Osteocyte (in vitro differentiated cells): ENCODE results near the gene PLIN3. TPM values are rescaled to one million over a fixed set of nuclear protein-coding genes. Genes with fewer than 3 reads are reported as not detected.

Experiments used
- DNase-seq: peaks from one replicate; pipeline ENCODE4 v3.0.0; 2021; ENCODE audit warnings: mixed read lengths; ENCODE audit not compliant: unreplicated experiment; ENCODE audit errors: extremely low spot score
- H3K27ac Mint-ChIP-seq: one replicate; pipeline ENCODE4 v1.8.0; 2021; ENCODE audit warnings: mild to moderate bottlenecking, mixed read lengths; ENCODE audit not compliant: unreplicated experiment
- H3K27me3 Mint-ChIP-seq: one replicate; pipeline ENCODE4 v1.8.0; 2021; ENCODE audit warnings: mixed read lengths; ENCODE audit not compliant: unreplicated experiment
- H3K36me3 Mint-ChIP-seq: one replicate; pipeline ENCODE4 v1.8.0; 2021; ENCODE audit warnings: mixed read lengths; ENCODE audit not compliant: unreplicated experiment
- H3K4me1 Mint-ChIP-seq: one replicate; pipeline ENCODE4 v1.8.0; 2021; ENCODE audit warnings: mixed read lengths; ENCODE audit not compliant: unreplicated experiment
- H3K4me3 Mint-ChIP-seq: one replicate; pipeline ENCODE4 v1.8.0; 2021; ENCODE audit warnings: mild to moderate bottlenecking, moderate library complexity, mixed read lengths; ENCODE audit not compliant: unreplicated experiment
- H3K9me3 Mint-ChIP-seq: one replicate; pipeline ENCODE4 v1.8.0; 2021; ENCODE audit warnings: mixed read lengths; ENCODE audit not compliant: unreplicated experiment
- total RNA-seq: library from RNA; stranded (reverse); gene quantifications from 2 replicates; pipeline ENCODE4 v1.2.1, GENCODE V29; 2021
- TF ChIP-seq, protein P1 (sequence below): fragments of 200-600 bp; sonication (generic); IDR thresholded peaks from 2 replicates; pipeline ENCODE4 v1.5.0; 2021; ENCODE audit warnings: antibody characterized with exemption, mild to moderate bottlenecking, moderate library complexity

Gene PLIN3
- total RNA-seq, 1 donor from 2014 or later: 77.8 TPM

DNA sequence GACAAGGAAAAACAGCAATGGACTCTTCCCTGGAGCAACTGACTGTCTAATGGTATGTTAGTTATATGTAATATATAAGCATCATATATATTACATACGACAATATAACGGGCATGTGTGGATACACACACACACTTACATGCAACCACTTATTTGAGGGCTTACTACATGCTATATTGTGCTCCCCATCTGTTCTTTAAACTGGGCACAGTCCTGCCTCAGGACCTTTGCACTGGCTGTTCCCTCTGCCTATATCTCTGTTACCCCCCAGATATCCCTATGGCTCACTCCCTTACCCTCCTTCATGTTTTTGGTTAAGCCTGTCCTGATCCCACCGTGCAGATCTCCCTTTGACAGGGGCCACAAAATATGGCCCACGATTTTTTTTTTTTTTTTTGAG, 46.2 kb downstream of the PLIN3 start:
- H3K36me3 Mint-ChIP-seq: peaks cover 6% of the 10 kb centered on the region
- no peak overlapping the region for H3K4me3 Mint-ChIP-seq
- H3K27me3 Mint-ChIP-seq: no peaks in the 10 kb centered on the region
- no peak for DNase-seq
- H3K4me1 Mint-ChIP-seq: no peaks in the 10 kb centered on the region
- no peaks in the 10 kb centered on the region for H3K9me3 Mint-ChIP-seq
- H3K27ac Mint-ChIP-seq: no peak overlapping the region
- TF ChIP-seq, protein P1, sequence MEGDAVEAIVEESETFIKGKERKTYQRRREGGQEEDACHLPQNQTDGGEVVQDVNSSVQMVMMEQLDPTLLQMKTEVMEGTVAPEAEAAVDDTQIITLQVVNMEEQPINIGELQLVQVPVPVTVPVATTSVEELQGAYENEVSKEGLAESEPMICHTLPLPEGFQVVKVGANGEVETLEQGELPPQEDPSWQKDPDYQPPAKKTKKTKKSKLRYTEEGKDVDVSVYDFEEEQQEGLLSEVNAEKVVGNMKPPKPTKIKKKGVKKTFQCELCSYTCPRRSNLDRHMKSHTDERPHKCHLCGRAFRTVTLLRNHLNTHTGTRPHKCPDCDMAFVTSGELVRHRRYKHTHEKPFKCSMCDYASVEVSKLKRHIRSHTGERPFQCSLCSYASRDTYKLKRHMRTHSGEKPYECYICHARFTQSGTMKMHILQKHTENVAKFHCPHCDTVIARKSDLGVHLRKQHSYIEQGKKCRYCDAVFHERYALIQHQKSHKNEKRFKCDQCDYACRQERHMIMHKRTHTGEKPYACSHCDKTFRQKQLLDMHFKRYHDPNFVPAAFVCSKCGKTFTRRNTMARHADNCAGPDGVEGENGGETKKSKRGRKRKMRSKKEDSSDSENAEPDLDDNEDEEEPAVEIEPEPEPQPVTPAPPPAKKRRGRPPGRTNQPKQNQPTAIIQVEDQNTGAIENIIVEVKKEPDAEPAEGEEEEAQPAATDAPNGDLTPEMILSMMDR: no peak

DNA sequence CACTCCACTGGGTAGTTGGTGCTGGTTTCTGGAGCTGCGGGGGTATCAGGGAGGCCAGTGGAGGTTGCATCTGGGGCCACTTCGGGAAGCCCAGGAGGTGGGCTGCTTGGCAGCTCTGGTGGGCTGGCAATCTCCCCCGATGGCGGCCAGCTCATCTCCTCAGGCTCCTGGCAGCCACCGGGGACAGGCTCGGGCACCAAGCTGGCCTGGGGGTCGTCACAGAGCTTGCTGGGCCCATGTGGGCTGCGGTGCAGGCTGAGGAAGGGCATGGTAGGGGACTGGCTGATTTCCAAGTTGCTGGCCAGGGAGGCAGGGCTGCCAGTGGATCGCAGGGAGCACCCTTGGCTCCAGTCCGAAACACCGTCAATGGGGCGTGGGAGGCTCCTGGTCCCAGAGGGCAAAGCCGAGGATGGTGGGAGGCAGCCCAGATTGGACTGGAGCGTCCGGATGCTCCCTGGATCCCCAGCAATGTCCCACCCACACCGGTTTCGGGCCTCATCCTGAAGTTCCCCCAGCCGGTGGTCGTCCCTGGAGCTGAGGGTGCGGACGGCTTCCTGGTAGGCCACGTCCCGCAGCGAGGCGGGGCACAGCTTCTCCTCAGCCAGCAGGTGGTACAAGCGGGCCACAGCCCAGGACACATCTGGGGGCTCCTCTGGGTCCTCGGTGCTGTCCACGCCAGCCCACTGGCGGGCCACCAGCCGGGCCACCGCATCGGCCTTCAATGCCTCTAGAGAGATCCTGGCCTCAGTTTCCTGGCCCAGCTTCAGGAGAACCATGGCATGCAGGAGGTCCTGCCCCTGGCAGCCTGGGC, 49.8 kb downstream of the PLIN3 start:
- H3K27ac Mint-ChIP-seq: no peak overlapping the region
- no peak for DNase-seq

DNA sequence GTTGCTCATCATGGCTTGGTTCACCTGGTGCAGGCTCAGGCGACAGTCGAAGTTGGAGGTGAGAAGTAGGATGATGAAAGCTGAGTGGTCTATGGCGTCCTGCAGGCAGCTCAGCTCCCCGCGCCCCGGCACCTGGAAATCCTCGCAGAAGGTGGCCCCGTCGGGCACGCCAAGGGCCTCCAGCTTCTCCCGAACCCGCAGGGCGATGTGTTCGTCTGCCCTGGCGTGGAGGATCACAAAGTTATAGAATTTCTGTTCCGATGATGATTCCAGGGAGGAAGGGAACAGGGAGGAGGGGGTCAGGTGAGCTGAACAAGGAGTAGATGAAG, 50.6 kb downstream of the PLIN3 start:
- Mint-ChIP-seq H3K4me1 (peaks cover 22% of the 10 kb centered on the region), H3K4me3 (no peak overlapping the region), H3K9me3 (no peaks in the 10 kb centered on the region), H3K36me3 (peaks cover 6% of the 10 kb centered on the region), H3K27me3 (no peaks in the 10 kb centered on the region), H3K27ac (no peak overlapping the region)
- TF ChIP-seq, protein P1: no peak
- no peak for DNase-seq

More for the DNA sequence above, 49.8 kb downstream of the PLIN3 start:
- no peak overlapping the region for H3K4me3 Mint-ChIP-seq
- H3K4me1 Mint-ChIP-seq: peaks cover 17% of the 10 kb centered on the region
- no peaks in the 10 kb centered on the region for H3K27me3 Mint-ChIP-seq
- H3K9me3 Mint-ChIP-seq: no peaks in the 10 kb centered on the region
- H3K36me3 Mint-ChIP-seq: peaks cover 6% of the 10 kb centered on the region
- TF ChIP-seq, protein P1: no peak

DNA sequence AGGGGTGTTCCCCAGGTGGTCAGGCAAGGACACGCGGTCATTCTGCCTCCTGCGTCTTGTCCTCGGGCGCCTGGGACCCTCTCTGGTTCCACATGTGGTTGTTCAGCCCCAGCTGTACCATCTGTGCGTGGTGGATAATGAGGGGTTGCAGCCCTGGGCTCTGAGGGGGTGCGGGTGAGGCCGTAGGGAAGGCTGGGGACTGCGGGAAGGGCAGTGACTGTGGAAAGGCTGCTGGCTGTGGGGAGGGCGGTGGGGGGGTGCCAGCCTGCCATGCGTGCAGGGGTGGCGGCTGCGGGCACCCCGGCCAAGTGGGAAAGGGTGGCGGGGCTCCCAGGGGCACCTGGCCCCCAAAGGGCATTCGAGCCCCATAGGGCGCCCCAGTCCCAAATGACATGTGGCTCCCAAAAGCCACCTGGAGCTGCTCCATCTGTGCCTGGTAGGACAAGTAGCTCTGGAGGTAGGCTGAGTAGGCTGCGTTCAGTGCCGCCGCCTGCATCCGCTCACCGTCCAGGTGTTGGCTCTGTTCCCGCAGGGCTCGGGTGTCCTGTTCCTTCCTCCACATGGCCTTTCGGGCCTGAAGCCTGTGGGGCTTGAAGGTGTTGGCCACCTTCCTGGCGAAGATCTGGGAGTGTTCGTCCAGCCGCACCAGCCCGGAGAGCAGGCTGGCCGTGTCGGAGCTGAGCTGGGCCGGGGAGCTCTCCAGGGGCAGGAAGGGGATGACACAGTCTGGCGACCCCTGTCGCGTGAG, 51.1 kb downstream of the PLIN3 start:
- TF ChIP-seq, protein P1: no peak
- Mint-ChIP-seq H3K4me3 (no peak overlapping the region), H3K36me3 (peaks cover 4% of the 10 kb centered on the region), H3K4me1 (peaks cover 26% of the 10 kb centered on the region), H3K27me3 (no peaks in the 10 kb centered on the region), H3K27ac (no peak overlapping the region), H3K9me3 (no peaks in the 10 kb centered on the region)
- DNase-seq: no peak
